Duodenal mucosa (tissue), 2 donors: ENCODE measurements around the gene ACTL7A.
"Not testable (repeated sequence)": the region's sequence is repeated elsewhere in the genome, so short reads cannot be mapped to it uniquely, and the experiment has no call there.

Source experiments
- H3K27ac ChIP-seq: one replicate; pipeline ENCODE4 v1.7.0; 2013; ENCODE audit warnings: low read depth, low read length
- H3K27me3 ChIP-seq, 2 donors: one replicate each; pipeline ENCODE4 v1.7.0; 2013; ENCODE audit warnings: low read length in 2 of 2, control low read depth in 1 of 2; ENCODE audit not compliant: insufficient read depth in 2 of 2, control insufficient read depth in 1 of 2
- H3K36me3 ChIP-seq, 2 donors: one replicate each; pipeline ENCODE4 v1.7.0; 2013; ENCODE audit warnings: low read length in 2 of 2, control low read depth in 1 of 2; ENCODE audit not compliant: insufficient read depth in 2 of 2, control insufficient read depth in 1 of 2
- H3K4me1 ChIP-seq, 2 donors: one replicate each; pipeline ENCODE4 v1.7.0; 2013; ENCODE audit warnings: low read length in 2 of 2, control low read depth in 1 of 2; ENCODE audit not compliant: insufficient read depth in 2 of 2, control insufficient read depth in 1 of 2
- H3K4me3 ChIP-seq, 2 donors: one replicate each; pipeline ENCODE4 v1.7.0; 2013; ENCODE audit warnings: low read length in 2 of 2, low read depth in 1 of 2
- H3K9ac ChIP-seq, 2 donors: one replicate each; pipeline ENCODE4 v1.7.0; 2013; ENCODE audit warnings: low read length in 2 of 2, low read depth in 1 of 2
- H3K9me3 ChIP-seq, 2 donors: one replicate each; pipeline ENCODE4 v1.7.0; 2013; ENCODE audit warnings: low read length in 2 of 2, control low read depth in 1 of 2; ENCODE audit not compliant: control insufficient read depth in 1 of 2

Gene ACTL7A

DNA sequence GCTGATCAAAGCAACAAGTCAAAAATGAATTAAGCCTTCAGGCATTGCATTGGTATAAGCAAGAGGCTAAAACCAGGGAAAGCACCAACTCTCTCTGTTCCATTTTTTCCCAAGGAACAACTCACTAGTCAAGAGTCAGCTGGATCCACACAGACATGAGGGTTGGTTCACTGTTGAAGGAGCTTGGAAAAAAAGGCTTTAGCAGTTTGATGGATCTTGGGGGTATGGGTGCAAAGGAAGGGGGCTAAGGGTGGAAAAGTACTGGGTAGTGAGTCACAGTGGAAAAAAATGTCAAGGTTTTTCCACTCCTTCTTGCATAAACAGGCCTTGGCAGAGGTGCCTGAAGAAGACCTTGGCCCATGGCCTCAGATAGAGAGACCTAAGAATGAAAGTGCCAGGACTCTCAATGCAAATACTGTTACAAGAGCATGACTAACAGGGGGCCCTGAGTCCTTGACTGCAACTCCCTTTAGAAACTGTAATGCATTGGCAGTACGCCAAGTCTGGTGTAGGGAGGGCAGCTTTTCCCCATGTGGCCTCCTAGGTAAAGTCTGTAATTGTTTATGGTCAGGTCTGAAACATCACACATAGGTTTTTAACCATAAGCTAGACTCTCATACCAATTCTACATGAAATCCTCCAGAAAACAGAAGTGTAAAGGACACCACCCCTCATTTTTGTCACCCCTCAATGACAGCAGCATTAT lies 23.7 kb downstream of the ACTL7A start:
- Histone ChIP-seq H3K27me3 (no peaks in the 10 kb centered on the region), H3K9ac (no peak overlapping the region), H3K4me1 (peaks cover 4 to 6% of the 10 kb centered on the region in 2 donors), H3K4me3 (no peak overlapping the region), H3K36me3 (peaks cover 11 to 30% of the 10 kb centered on the region in 2 donors), H3K9me3 (no peaks in the 10 kb centered on the region), H3K27ac (no peak overlapping the region)

- not testable (repeated sequence) for H3K9ac ChIP-seq, H3K4me1 ChIP-seq, H3K4me3 ChIP-seq, H3K27me3 ChIP-seq, H3K27ac ChIP-seq, H3K9me3 ChIP-seq
- H3K36me3 ChIP-seq: peaks cover 18 to 39% of the 10 kb centered on the region in 2 donors
Measured at GRCh38 chr9:108886594-108887271, 24.7 kb downstream of the ACTL7A start.

DNA sequence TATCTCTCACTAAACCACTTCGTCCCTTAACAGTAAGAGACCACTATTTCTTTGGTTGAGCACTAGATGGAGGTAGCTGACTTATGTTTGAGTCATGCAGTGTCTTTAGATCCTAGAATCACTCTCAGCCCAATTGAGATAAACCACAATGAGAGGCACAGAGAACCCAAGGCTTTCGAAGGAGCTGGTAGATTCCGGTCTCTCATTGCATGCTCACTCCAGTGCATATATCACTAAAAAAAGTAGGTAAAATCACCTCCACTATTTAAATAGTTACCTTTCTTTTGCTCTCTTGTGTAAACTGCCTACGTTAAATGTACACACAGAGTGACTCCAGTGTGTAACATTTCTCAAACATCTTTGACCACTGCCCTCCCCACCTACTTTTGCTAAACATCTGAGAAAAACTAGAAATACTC lies 27.6 kb downstream of the ACTL7A start:
- no peak overlapping the region for H3K27ac ChIP-seq
- H3K4me1 ChIP-seq: peaks cover 4 to 6% of the 10 kb centered on the region in 2 donors
- peaks cover 45 to 58% of the 10 kb centered on the region in 2 donors for H3K36me3 ChIP-seq
- no peaks in the 10 kb centered on the region for H3K9me3 ChIP-seq
- no peak overlapping the region for H3K9ac ChIP-seq
- H3K27me3 ChIP-seq: no peaks in the 10 kb centered on the region
- H3K4me3 ChIP-seq: no peak overlapping the region

GRCh38 chr9:108894225-108894997 lies 32.3 kb downstream of the ACTL7A start:
- Histone ChIP-seq H3K27me3 (no peaks in the 10 kb centered on the region), H3K27ac (no peak overlapping the region), H3K36me3 (peaks cover 52 to 90% of the 10 kb centered on the region in 2 donors), H3K4me3 (no peak overlapping the region), H3K9me3 (no peaks in the 10 kb centered on the region), H3K4me1 (no peaks in the 10 kb centered on the region), H3K9ac (no peak overlapping the region)

- Histone ChIP-seq H3K4me3 (no peak overlapping the region), H3K9ac (no peak overlapping the region), H3K27ac (no peak overlapping the region), H3K27me3 (no peaks in the 10 kb centered on the region), H3K9me3 (no peaks in the 10 kb centered on the region), H3K4me1 (no peaks in the 10 kb centered on the region), H3K36me3 (peaks cover 51 to 87% of the 10 kb centered on the region in 2 donors)
Measured at GRCh38 chr9:108897324-108898096, 35.4 kb downstream of the ACTL7A start.

GRCh38 chr9:108899023-108899695 lies 37.1 kb downstream of the ACTL7A start:
- H3K4me3 ChIP-seq, H3K9ac ChIP-seq, H3K4me1 ChIP-seq, H3K27ac ChIP-seq, H3K9me3 ChIP-seq, H3K27me3 ChIP-seq: not testable (repeated sequence)
- peaks cover 49 to 86% of the 10 kb centered on the region in 2 donors for H3K36me3 ChIP-seq

DNA sequence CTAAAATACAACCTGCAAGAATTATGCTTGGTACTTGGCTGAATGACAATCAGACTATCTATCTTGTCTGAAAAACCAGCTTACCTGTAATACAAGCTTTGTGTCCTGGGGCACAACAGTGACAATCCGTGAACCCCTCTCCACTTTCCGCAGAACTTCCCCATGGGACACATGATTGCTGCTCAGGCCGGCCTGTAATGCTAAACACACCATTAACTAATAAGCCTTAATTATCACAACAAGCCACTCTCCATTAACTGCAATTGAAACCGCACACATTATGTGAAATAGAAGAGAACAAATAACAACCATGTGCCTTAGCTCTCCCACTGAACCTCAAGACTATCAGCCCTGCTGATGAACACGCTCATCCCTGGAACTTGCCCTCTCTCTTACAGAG lies 38.1 kb downstream of the ACTL7A start:
- peaks cover 41 to 78% of the 10 kb centered on the region in 2 donors for H3K36me3 ChIP-seq

DNA sequence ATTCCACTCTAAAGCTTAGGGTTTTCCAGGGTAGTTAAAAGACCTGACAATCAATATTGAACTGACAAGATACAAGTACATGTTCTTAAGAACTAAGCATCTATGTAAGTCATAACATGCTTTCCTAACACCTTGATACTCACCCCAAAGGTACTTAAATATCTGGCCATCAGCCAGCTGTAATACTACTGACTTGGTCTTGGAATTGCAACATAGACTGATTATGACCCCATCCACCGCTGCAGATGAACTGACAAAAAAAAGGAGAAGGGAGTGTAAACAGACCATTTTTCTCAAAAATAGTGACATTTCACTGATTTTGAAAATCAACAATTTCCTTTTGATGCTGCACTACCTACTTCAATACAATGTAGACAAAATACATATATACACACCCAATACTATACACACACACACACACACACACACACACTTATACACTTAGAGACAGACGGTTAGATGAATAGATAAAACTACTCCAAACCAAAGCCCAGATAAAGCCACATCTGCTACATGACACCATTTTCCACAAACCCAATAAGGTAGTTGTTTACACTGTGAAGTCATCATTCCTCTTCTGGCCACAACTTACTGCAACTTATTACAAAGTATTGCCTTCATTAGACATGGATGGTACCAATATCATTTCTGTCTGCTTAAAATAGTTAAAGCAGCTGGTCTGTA lies 41.5 kb downstream of the ACTL7A start:
- Histone ChIP-seq H3K9ac (no peak overlapping the region), H3K27me3 (no peaks in the 10 kb centered on the region), H3K4me1 (no peaks in the 10 kb centered on the region), H3K4me3 (no peak overlapping the region), H3K36me3 (peaks cover 49 to 78% of the 10 kb centered on the region in 2 donors), H3K27ac (no peak overlapping the region), H3K9me3 (no peaks in the 10 kb centered on the region)

More for the DNA sequence above, 38.1 kb downstream of the ACTL7A start:
- Histone ChIP-seq H3K9me3 (no peaks in the 10 kb centered on the region), H3K27ac (no peak overlapping the region), H3K27me3 (no peaks in the 10 kb centered on the region), H3K4me3 (no peak overlapping the region), H3K4me1 (no peaks in the 10 kb centered on the region), H3K9ac (no peak overlapping the region)

DNA sequence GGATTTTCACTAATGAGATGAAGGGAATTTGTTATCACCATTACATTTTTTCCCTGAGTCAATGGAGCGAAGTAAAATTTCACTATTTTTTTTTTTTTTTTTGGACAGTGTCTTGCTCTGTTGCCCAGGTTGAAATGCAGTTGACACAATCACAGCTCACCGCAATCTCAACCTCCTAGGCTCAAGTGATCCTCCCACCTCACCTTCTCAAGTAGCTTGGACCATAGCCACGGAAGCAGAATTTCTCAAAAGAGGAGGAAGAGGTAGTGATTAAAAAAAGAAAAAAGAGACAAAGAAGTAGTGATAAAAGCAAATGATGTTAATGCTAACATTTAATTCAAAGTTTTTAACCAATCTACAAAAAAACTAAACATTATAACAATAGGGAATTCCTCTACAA lies 42.1 kb downstream of the ACTL7A start:
- no peak overlapping the region for H3K4me3 ChIP-seq
- no peaks in the 10 kb centered on the region for H3K27me3 ChIP-seq
- no peak overlapping the region for H3K9ac ChIP-seq
- H3K4me1 ChIP-seq: no peaks in the 10 kb centered on the region
- peaks cover 51 to 79% of the 10 kb centered on the region in 2 donors for H3K36me3 ChIP-seq
- no peak overlapping the region for H3K27ac ChIP-seq
- H3K9me3 ChIP-seq: no peaks in the 10 kb centered on the region
